ENCODE data around the gene LEF1. TPM values are rescaled to one million over a fixed set of nuclear protein-coding genes. Genes with fewer than 3 reads are reported as not detected.

LEF1 gene
- total RNA-seq, 1 experiment from 2014 or later, result 0.54 TPM

GRCh38 chr4:108107729-108108382 lies 60.9 kb downstream of the LEF1 start:
- H3K4me3 ChIP-seq (ENCODE audit: low read depth in 2 of 2, low read length in 2 of 2), result no peak overlapping the region
- no peaks in the 10 kb centered on the region; the same call in 1 of the 2 replicates for H3K27me3 ChIP-seq (ENCODE audit: control insufficient read depth, insufficient read depth, low read length)
- H3K27ac ChIP-seq (ENCODE audit: low read length), result no peak overlapping the region
- no peaks in the 10 kb centered on the region for H3K4me1 ChIP-seq (ENCODE audit: control insufficient read depth, insufficient read depth, low read length)
- no peaks in the 10 kb centered on the region for H3K9me3 ChIP-seq (ENCODE audit: control insufficient read depth, insufficient read depth, low read depth, low read length)
- no peak for DNase-seq (ENCODE audit: low read depth, low spot score)
- intact Hi-C loops (cut with micrococcal nuclease; ENCODE audit: unreplicated experiment), result no loop called here
- TF ChIP-seq TCF7L2 (IDR thresholded peaks at IDR 0.05; ENCODE audit: low read depth, low read length) (no peak), REST (IDR thresholded peaks at IDR 0.05; ENCODE audit: insufficient read depth in 1 of 2, low read depth in 2 of 2, low read length in 1 of 2) (no peak), SIN3A (IDR thresholded peaks at IDR 0.05; ENCODE audit: borderline replicate concordance, insufficient read depth, low read depth, low read length) (no peak), CTCF (IDR thresholded peaks at IDR 0.05) (no peak)
- no peaks in the 10 kb centered on the region for H3K36me3 ChIP-seq (ENCODE audit: control insufficient read depth, insufficient read depth, low read length)
- ChIA-PET POLR2A (no interaction called here), CTCF (no interaction called here)
- ATAC-seq, result no peak
- BruUV-seq (replicated peaks), result no TSS peak
- in situ Hi-C loops (cut with HindIII; ENCODE audit: low pct_unique_long_range_greater_than_20kb, low sequenced_read_pairs), result no loop called here

GRCh38 chr4:108107101-108107500 lies 61.6 kb downstream of the LEF1 start:
- no peak for ATAC-seq
- Histone ChIP-seq H3K4me3 (ENCODE audit: low read depth in 2 of 2, low read length in 2 of 2) (no peak overlapping the region), H3K27me3 (ENCODE audit: control insufficient read depth, insufficient read depth, low read length) (no peaks in the 10 kb centered on the region; the same call in 1 of the 2 replicates), H3K27ac (ENCODE audit: low read length) (no peak overlapping the region), H3K4me1 (ENCODE audit: control insufficient read depth, insufficient read depth, low read length) (no peaks in the 10 kb centered on the region), H3K36me3 (ENCODE audit: control insufficient read depth, insufficient read depth, low read length) (no peaks in the 10 kb centered on the region), H3K9me3 (ENCODE audit: control insufficient read depth, insufficient read depth, low read depth, low read length) (no peaks in the 10 kb centered on the region)
- intact Hi-C loops (cut with micrococcal nuclease; ENCODE audit: unreplicated experiment), result no loop called here
- in situ Hi-C loops (cut with HindIII; ENCODE audit: low pct_unique_long_range_greater_than_20kb, low sequenced_read_pairs), result no loop called here
- no peak for DNase-seq (ENCODE audit: low read depth, low spot score)
- BruUV-seq (replicated peaks), result no TSS peak
- TF ChIP-seq TCF7L2 (IDR thresholded peaks at IDR 0.05; ENCODE audit: low read depth, low read length) (no peak), POLR2AphosphoS5 (IDR thresholded peaks at IDR 0.05; ENCODE audit: low read depth, low read length) (no peak), SIN3A (IDR thresholded peaks at IDR 0.05; ENCODE audit: borderline replicate concordance, insufficient read depth, low read depth, low read length) (no peak), REST (IDR thresholded peaks at IDR 0.05; ENCODE audit: insufficient read depth in 1 of 2, low read depth in 2 of 2, low read length in 1 of 2) (no peak), CTCF (IDR thresholded peaks at IDR 0.05) (no peak)
- ChIA-PET POLR2A (no interaction called here), CTCF (no interaction called here)
